ENCODE results near the gene TMED4. TPM values are rescaled to one million over a fixed set of nuclear protein-coding genes. Genes with fewer than 3 reads are reported as not detected.

The TMED4 gene
- total and polyA plus RNA-seq, 2 of the 13 experiments (the other 11 are each of a cell fraction or from before 2014, with no cell fraction given) = 81.4 to 109 TPM

- TF ChIP-seq SNAPC4 (CRISPR knock-in tag; IDR thresholded peaks at IDR 0.05) (no peak), DRAP1 (CRISPR knock-in tag; IDR thresholded peaks at IDR 0.05) (0 out of 2 replicates have a peak, but pooled peaks have one; percentile 21), KMT2A (CRISPR knock-in tag; IDR thresholded peaks at IDR 0.05) (no peak), ZNF615 (CRISPR knock-in tag; IDR thresholded peaks at IDR 0.05; ENCODE audit: borderline replicate concordance) (0 out of 2 replicates have a peak, but pooled peaks have one; percentile 53), ZNF143 (CRISPR knock-in tag; IDR thresholded peaks at IDR 0.05) (peak; percentile 27; the same call in 1 of the 2 replicates), TCF12 (IDR thresholded peaks at IDR 0.05) (no peak), TCF12 (CRISPR knock-in tag; IDR thresholded peaks at IDR 0.05) (no peak), SP4 (CRISPR knock-in tag; IDR thresholded peaks at IDR 0.05) (no peak), ARNT2 (CRISPR knock-in tag; IDR thresholded peaks at IDR 0.05; ENCODE audit: low read depth) (no peak), MTF2 (CRISPR knock-in tag; IDR thresholded peaks at IDR 0.05; ENCODE audit: borderline replicate concordance) (no peak), NFE2 (CRISPR knock-in tag; IDR thresholded peaks at IDR 0.05) (peak; percentile 68; the same call in 1 of the 2 replicates), ZNF740 (CRISPR knock-in tag; IDR thresholded peaks at IDR 0.05) (no peak), ZBTB14 (CRISPR knock-in tag; IDR thresholded peaks at IDR 0.05) (no peak), THAP11 (CRISPR knock-in tag; IDR thresholded peaks at IDR 0.05) (no peak), KMT2B (CRISPR knock-in tag; IDR thresholded peaks at IDR 0.05) (no peak), CBX2 (IDR thresholded peaks at IDR 0.05; ENCODE audit: low read depth, low read length) (no peak), CBX2 (CRISPR knock-in tag; IDR thresholded peaks at IDR 0.05; ENCODE audit: low read depth) (no peak), FOSL1 (CRISPR knock-in tag; IDR thresholded peaks at IDR 0.05; ENCODE audit: borderline replicate concordance) (peak; percentile 64; the same call in 1 of the 2 replicates), SP5 (CRISPR knock-in tag; IDR thresholded peaks at IDR 0.05; ENCODE audit: borderline replicate concordance, low read depth) (peak; percentile 92), ZBTB25 (CRISPR knock-in tag; IDR thresholded peaks at IDR 0.05) (no peak), CENPT (CRISPR knock-in tag; IDR thresholded peaks at IDR 0.05; ENCODE audit: low read depth) (no peak), ATRX (CRISPR knock-in tag; IDR thresholded peaks at IDR 0.05; ENCODE audit: borderline replicate concordance) (no peak), ZNF564 (CRISPR knock-in tag; IDR thresholded peaks at IDR 0.05) (no peak)
These were observed 19.9 kb downstream of the TMED4 start (continued) for GRCh38 chr7:44561962-44562621.
